Dermis blood vessel endothelial cell (primary cell): Measurements from ENCODE around the gene VPS51. TPM values are rescaled to one million over a fixed set of nuclear protein-coding genes. Genes with fewer than 3 reads are reported as not detected.

Experiments used
- DNase-seq: peaks from one replicate; pipeline ENCODE4 v3.0.0; 2010
- total RNA-seq: library from RNA; depleted of rRNA; stranded (reverse); fragments of >200 nt; gene quantifications from 2 replicates; pipeline ENCODE4 v1.2.3, GENCODE V29; 2014

Gene VPS51
- total RNA-seq, 1 donor from 2014 or later = 409 TPM

DNA sequence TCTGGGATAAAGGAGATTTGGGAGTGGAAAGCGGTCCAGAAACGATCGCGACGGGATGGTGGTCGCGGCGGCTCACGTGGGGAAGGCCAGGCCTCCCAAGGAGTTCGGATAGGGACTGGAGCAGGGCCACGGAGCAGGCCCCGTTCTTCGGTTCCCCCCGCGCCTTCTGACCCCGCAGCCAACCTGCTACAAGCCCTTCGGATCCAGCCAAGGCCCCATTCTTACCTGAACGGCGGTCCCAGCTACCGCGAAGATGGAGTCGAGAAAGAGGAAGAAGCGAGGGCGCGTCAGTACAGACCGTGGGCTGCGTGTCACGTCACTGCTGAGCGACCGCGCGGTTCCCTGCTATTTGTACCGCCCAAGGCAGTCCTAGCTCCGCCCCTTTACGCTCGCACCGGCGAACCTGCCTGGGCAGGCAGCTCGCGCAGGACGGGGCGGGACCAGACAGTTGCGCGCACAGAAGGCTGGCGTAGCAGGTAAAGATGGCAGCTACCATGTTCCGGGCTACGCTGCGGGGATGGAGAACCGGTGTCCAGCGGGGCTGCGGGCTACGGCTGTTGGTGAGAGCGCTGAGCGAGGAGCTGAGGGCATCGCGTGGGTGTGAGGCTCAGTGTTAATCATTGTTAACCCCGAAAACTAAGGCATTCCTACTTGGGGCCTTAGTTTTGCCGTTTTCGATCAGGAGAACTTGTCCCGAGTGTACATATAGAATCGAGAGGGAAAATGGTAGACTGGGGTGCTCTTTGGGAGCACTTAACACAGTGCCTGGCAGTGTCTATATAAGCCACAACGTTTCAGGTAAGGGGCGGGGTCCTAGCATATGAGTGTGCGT, 26.1 kb downstream of the VPS51 start, which contains the start of the genes FAU and MRPL49:
Gene FAU, minus strand, starts transcription at position 270 of the 832 bp plus-strand sequence. CDS start 321 bp downstream, outside the sequence.
Gene MRPL49, plus strand, starts transcription at position 457 of the 832 bp plus-strand sequence. Its CDS starts 26 bp downstream, at position 483.
- peak; percentile 99 for DNase-seq

DNA sequence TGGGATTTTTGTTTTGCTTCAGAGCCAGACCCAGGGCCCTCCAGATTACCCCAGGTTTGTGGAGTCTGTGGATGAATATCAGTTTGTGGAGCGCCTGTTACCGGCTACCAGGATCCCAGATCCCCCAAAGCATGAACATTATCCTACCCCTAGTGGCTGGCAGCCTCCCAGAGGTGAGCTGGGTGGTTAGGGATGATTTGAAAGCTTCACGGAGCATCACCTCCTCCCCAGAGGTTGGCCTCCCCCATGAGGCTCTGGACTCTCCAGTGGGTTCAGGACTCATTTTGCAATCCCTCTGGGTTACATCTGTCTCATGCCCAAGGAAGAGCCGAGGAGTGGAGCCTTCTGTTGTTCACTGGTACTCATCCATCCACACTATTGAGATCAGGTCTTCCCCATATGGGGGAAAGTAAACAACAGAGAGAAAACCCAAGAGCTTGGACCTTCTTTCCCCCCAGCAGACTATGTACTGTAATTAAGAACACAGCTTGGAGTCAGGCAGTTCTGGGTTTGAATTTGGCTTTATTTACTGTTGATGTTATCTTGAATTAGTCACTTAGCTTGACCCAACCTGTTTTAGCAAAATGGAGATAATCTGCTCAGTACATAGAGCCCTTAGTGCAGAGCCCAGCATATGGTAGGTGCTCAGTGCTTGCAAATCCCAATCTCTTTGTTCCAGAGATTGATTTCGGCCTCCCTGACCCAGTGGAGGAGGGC, 28.6 kb downstream of the VPS51 start:
- DNase-seq = no peak

DNA sequence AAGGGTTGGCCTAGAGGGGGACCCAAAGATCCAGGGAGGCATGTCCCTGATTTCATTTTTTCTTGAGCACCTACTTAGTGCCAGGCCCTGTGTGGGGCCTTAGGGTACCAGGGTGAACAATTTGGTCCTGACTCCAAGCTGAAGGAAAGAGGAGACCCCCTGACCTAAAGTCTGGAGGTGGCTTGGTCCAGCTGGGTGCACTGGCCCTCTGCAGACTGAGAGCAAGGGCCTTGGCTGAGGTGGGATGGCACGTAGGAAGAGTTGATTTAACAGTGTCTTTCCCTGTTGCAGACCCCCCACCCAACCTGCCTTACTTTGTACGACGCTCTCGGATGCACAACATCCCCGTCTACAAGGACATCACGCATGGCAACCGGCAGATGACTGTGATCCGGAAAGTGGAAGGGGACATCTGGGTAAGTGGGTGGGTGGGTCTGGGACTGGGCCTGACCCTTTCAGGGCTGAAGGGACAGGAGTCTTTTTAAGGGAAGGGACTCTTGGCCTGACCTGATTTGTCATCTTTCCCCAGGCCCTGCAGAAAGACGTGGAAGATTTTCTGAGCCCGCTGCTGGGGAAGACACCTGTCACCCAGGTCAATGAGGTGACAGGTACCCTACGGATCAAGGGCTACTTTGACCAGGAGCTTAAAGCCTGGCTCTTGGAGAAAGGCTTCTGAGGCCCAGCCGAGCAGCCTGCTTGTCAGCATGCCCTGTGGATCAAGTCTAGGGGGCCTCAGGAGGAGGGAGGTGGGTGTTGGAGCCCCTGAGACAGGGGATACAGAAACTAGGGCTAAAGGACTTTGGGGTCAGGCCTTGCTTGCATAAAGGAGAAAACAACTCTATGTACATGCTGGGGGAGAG, 29.4 kb downstream of the VPS51 start:
- no peak for DNase-seq

DNA sequence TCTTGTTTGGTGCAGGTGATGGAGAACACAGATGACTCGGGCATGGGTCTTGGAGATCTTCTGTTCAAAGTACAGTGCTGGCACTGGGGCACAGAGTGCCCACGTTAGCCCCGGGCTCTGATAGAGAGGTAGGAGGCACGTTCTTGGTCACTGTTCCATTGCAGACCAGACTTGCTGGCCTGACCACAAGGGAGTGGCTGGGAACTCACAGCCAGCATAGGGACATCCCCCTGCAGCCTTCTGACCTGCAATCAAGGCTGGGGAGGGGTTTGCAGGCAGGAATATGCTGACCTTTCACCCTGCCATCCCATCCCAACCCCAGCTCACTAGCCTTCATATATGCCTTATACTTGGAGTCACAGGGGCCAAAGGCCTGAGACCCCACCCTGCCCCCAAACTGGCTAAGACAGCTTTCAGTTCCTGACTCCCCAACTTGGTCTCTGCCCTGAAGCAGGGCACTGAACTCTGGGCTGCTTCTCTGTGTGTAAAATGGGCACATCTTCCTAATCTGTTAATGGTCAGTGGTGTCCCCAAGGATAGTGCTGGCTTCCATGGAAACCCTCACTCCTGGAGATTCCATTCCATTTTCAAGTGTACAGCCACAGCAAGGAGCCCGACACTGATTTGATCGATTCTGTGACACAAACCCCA, 30.7 kb downstream of the VPS51 start:
- no peak for DNase-seq

DNA sequence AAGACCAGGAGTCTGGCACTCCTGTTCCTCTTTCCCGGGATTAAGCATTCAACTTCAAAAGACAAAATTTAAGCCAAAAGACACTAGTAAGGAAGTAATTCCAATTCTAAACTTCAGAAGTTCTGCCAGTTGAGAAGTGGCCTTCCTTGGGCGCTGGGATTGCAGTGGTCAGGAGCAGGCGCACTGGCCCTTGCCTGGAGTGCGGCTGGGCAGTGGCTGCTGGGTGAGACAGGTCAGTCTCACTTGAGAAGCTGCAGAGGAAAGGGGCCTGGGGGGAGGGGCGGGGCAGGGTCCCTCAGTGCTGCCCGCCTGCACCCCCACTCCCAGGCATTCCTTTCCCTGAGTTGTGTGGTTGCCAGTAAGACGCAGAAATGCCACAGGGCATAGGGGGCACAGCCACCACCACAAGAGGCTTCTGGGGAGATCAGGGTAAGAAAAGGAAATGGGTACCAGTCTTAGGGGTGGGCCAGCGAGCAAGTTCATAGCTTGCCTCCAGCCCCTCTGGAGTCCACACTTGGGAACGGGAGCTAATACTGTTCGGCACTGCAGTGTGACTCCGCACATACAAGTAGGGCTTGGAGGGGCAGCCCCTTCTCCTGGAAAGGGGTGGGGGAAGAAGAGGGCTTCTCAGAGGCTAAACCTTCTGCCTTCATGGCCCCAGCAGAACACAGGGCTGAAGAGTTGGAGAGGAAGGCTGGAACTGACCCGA, 31.6 kb downstream of the VPS51 start:
- no peak for DNase-seq

DNA sequence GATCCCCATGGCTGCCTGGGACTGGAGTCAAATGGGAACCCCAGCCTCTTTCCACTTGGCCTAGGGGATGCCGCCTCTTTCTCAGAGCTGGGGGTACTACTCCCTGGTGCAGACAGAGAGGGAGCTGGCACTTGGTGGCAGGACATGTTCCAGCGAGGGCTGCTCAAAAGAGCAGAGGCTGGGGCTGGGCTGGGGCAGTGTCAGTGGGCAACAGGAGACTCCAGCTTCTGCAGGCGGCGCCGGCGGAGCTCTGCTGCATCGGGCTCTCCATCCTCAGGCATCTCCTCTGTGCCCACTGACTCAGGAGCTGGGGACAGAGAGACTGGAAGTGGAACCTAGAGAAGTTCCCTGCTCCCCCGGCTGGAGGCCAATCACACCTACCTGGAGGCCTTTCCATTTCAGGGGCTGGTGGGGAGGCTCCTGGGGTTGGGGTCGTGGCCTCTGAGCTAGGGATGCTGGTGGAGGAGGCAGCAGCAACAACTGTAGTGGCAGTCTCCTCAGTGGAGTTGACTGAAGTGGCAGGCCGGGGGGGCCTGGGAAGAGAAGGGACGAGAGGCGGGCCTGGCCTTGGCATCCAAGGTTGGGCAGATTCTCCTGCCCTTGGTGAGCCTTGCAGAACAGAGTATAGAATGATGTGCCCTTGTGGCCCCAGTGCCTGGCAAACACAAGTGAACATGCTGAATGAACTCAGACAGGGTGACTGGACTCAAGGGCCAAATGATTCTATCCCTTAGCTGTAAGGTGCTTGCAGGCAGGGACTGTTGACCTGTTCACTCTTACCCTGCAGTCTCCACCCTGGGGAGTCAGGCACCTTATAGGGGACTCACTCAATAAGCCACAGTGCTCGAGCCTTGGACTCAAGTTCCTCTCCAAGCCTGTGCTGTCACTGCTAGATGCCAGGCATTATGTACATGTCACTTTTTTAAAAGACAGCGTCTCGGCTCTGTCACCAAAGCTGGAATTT, 32.5 kb downstream of the VPS51 start:
- no peak for DNase-seq

DNA sequence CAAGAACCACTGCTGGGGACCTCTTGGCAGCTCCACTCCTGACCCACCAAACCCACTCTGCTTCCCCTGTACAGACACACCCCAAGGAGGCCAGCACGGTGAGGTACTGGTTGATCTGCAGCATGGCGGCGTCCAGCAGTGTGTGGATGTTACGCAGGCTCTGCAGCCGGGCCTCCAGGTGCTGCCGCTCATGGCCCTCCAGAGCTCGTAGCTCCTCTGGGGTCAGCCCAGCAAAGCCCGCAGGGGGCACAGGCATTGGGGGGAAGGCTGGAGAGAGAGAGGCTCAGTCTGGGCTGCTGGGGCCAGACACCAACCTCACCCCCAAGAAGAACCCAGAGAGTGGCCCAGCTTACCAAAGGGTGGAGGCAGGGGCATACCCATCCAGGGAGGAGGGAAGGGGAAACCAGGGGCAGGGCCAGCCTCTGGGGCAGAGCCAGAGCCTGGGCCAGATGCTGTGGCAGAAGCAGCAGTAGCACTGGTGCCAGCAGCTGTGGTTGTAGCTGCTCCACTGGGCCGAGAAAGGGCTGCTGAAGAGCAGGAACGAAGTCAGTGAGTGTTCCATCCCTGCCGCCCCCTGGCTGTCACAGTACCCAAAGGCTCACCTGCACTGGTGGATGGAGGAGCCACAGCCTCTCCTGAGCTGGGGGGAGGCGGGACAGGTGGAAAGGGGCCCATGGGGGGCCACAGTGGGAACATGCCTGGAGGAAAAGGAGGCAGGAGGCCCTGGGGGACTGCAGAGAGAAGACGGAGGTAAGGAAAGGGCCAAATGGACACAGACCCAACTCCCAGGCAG, 33.8 kb downstream of the VPS51 start:
- no peak for DNase-seq

DNA sequence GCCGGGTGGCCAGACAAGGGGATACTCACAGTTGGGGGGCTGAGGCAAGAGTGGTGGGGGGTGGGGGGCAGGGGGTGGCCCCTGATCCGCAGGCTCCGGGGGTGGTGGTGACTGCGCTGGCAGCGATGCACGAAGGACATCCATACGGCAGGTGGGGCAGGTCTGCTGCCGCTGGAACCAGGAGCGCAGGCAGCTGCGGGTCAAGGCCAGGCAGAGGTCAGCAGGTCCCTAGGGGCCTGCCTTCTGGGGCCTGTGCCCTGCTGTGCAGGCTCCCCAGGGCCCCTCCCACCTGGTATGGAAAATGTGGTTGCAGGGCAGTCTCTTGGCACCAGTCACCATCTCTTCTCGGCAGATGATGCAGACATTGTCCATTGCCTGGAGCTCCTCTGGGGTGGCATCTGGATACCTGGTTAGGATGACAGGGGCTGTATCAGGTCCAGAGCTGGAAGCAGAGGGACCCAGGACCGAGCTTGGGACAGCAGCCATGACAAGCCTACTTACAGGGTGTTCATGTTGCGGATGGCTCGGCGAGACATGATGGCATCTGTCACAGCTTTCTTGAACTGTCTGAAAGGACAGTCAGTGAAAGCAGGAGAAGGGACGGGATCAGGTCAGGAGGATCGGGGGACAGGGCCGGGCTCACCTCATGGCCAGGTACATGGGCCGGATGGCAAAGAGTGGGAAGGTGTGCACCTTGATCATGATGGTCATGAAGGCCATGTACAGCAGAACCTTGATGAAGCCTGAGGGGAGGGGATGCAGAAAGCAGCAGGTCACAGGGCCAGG, 34.8 kb downstream of the VPS51 start:
- DNase-seq = no peak

DNA sequence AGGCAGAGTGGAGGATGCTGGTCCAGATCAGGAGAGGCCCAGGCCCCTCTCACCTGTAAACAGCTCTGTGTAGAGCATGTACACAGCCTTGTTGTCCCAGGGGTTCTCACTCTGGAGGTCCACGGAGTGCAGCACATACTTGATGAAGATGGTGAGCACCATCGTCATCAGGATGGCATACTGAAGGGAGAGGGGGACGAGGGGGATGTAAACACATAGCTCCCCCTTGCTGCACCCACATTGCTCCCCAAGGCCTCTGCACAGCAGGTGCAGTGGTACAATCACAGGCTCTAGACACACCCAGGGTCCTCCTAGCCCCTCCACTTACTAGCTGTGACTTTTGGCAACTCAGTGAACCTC, 35.4 kb downstream of the VPS51 start:
- DNase-seq = no peak

DNA sequence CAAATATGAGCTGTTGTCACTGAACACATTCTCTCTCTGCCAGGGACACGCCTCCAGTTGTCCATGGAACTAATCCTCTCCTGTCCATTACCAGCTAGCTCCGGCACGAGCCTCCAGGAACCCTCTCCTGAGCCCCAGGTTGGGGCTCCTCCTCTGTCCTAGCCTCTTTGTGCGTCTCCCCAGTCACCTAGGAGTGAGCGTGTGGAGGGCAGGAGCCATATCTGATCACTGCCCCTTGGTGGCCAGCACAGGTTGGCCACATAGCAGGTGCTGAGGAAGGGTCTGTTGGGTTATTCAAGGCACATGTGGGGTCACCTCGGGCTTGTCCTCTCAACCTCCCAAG, 35.9 kb downstream of the VPS51 start:
- DNase-seq = no peak

DNA sequence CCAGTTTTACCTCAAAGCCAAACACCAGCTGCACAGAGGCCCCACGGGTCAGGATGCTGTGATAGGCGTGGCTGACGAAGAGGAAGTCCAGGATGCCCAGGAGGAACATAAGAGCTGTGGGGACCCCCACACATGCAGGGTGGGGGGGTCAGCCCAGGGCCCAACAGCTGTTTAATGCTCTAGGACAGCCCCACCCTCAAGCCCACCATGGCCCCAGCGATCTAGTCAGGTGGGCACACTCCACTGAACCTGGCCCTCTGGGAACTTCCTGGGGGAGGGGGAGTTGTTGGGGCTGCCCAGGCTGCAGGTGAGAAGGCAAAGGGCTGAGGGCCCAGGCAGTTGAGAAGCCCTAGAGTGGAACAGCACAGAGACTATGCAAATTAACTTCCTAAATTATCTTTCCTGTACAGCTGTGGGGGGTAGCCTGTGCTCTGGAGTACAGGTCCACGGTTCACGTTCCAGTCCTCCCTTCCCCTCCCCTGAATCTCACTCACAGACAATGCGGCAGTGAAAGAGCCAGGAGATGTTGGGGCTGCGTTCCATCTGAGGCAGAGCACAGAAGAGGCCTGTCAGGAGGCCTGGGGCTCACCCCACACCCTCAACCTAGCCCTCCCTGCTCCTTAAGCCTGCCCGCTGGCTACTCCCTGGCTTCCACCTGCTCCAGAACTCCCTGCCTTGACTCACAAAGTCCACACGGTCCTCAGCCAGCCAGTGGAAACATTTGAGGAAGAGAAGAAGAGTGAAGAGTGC, 36.4 kb downstream of the VPS51 start:
- DNase-seq = no peak

DNA sequence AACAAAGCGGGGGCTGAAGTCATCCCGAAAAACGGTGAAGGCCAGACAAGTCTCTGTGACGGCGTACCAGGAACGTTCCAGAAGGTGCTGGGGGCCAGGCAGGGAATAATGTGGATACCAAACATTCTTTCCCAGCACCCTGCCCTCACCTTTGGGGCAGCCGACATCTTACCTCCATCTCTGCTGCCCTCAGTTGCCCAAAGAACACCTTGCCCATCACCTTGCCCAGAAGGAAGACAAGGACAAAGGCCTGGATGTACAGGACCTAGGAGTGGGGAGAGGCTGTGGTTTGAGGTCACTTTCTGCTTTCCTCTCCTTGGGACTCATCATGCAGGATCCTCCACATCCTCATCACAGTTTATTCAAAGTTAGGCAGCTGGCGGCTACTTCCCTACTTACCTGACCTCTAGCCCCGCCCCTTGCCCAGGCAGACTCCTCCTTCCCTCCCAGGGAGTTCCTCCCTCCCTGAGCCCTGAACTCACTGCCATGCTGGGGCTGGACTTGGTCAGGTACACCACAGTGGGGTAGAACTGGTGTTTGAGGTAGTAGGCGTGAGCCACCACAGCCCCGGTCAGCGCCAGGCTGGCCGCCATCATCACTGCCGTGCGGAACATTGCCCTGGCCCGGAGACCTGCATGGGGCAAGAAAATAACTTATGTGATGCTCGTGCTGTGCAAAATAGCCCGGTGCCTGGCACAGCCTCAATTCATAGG, 37.1 kb downstream of the VPS51 start:
- peak; percentile 28 for DNase-seq

DNA sequence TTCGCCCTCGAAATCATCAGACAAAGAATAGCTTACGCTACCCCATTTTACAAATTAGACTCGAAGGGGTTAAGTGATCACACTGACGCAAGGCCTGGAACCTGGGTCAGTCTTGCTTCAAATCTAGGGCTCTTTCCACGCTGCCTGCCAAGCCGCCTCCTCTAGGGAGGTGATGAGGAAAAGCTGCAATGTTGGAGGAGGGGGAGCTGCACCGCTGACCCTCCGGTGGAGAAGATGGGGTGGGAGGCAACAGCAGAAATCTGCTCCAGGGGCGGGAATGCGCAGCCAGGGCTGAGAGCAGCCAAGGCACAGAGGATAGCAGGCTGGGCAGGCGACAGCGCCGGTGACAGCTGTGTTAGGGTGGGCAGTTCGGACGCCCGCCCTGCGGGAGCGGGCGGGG, 37.7 kb downstream of the VPS51 start:
- DNase-seq = peak; percentile 44

DNA sequence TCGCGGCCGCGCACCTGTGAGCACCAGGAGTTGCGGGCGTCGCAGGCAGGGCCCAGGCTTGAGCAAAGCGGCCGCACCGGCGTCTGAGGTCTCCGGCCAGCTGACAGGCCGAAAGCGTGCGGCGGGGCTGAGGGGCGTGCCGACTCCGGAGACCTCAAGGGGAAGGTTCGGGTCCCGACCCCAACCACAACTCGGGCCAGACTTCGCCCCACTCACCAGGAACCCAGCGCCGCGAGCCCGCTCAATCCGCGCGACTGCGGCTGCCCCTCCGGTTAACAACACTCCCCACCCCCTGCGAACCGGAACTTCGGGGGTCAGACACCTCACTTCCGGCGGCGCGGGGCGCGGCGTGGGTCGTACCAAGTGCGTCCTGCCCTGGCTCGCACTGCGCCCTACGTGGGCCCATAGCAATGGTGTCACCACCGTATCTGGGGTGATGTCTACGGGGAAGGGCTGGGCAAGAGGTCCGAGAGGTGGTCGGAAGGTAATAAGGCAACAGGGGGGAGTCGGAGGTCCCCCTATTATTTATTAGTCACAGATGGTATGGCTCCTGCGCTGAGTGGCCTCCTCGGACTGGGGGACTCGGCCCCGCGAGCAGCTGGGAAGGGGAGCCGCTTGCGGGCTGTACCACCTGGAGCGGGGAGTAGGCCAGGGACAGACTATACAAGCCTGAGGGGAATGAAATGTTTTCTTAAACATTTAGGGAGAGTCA, 38.4 kb downstream of the VPS51 start, which contains the start of gene SYVN1:
Gene SYVN1, minus strand, starts transcription at position 280 of the 712 bp plus-strand sequence. CDS start 918 bp downstream, outside the sequence.
- DNase-seq = peak; percentile 90

DNA sequence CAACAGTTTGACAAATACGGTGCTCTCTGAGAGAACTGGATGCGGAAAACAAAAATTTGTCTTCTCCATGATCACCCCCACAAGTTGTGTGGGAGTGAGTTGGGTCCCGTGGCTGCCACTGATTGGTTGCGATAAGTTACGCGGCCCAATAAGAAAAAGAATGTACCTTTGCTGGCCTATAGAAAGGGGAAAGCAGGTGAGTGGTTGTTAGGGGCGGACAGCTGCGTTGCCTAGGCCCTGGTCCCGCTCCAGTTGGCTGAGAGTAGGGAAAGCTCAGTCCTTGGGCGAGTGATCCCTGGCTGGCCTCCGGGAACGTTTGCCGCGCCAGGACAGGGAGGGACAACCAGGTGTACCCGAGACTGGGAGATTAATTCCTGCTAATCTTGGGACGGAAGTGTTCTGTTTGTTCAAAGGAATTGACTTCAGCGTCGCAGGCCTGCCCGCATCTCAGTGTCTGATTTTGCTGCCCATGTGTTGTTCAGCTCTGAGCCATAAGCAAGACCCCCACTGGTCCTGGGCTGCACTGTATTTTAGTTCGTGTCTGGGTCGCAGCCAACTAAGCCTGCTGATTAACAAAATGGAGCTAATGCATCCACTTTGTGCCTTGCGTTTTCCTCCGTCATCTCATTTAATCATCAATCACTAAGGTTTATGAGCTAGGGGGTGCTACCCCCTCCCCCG, 39.1 kb downstream of the VPS51 start:
- peak; percentile 98 for DNase-seq

DNA sequence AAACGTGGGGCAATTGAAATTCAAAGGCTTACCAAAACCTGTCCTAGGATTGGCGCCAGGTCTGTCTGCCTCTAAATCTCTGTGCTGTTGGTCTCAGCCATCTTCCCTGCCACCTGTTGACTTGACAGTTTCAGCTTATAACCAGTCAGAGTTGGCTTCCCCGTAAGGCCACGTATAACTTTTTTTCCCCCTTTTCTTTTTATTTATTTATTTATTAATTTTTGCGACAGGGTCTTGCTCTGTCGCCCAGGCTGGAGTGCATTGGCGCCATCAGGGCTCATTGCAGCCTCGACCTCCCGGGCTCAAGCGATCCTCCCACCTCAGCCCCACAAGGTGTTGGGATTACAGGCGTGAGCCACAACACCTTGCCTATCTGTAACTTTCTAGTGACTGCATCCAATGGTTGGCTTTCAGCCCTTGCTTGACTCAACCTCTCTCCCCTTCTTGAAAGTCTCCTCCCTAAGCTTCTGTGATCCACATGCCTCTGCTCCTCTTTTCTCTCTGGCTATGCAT, 39.7 kb downstream of the VPS51 start:
- no peak for DNase-seq
